ENCODE data around the gene TSPAN9. TPM values are rescaled to one million over a fixed set of nuclear protein-coding genes. Genes with fewer than 3 reads are reported as not detected.

The TSPAN9 gene
- total and polyA plus RNA-seq, 10 of the 15 experiments (the other 5 are each of a cell fraction or from before 2014, with no cell fraction given), result 0.03 to 1.0 (median 0.12) TPM; not detected in 5

- TF ChIP-seq MXI1 (IDR thresholded peaks at IDR 0.05; ENCODE audit: low read depth, low read length), result no peak
Measured at GRCh38 chr12:3217683-3218079, 140.5 kb downstream of the TSPAN9 start (continued).

DNA sequence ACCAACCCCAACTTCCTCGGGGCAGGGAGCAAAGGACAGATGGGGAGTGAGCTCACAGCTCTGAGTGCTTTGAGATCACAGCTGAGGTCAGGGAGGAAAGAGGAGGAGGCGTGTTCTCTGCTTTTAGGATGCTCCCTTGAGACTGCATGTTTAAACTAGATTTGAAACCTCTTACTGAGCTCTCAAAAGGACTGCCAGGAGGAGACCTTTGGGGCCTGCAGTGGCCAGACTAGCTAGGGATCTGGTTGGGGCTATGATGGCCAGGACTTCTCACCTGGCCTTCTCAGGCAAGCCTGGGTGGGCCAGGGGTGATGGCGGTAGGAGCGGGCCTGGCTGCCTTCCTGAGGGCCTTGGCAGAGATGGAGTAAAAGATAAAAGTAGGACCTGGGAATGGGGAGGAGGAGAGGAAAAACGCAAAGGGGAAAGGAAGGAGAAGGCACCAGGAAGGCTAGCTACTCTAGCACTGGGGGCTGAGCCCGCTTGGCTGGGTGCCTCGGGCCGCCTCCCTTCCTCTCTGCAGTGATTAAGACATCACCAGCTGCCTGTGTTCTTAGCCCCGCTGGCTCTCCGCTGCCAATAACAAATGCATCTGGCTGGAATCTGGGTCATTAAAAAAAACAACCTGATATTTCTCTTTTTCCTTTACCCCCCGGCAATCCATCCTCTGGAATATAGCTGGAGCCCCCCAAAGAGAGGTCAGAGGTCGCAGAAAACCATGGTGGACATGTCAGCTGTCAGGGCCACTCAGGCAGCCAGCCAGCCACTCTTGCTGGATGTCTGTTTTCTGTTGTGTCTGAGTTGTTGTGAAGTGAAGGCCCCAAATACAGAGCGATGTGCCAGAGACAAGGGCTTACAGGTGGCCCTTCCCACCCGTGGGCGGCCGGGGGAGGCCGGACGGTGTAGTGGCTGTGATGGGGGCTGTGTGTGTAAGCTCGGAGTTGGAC, 141.3 kb downstream of the TSPAN9 start:
- FAIRE-seq, result no peak
- H3K4me1 ChIP-seq (ENCODE audit: control insufficient read depth, insufficient read depth, low read length), result peaks cover 12% of the 10 kb centered on the region
- H3K4me3 ChIP-seq, result no peak overlapping the region
- no TSS peak for BruUV-seq (replicated peaks)
- CTCF ChIA-PET, result interaction anchor here (0.7 kb wide), 2 partner anchors 57 to 89 kb away, joined by 3 read pairs; no protein-coding TSS in a partner anchor
- DNase-seq (ENCODE audit: low read depth, low spot score), result no peak
- no peaks in the 10 kb centered on the region for H3K36me3 ChIP-seq (ENCODE audit: control insufficient read depth in 2 of 2, insufficient read depth in 2 of 2, low read length in 1 of 2)
- H3K27me3 ChIP-seq (replicated peaks in 1 of 2; ENCODE audit: control insufficient read depth in 2 of 2, insufficient read depth in 2 of 2, low read length in 1 of 2), result peaks cover 0 to 3% of the 10 kb centered on the region in 2 experiments; a peak in 2 of 4 replicates
- H3K27ac ChIP-seq (ENCODE audit: control insufficient read depth, insufficient read depth), result no peak overlapping the region
- SMC1A ChIA-PET (ENCODE audit: uncharacterized antibody, unreplicated experiment), result no interaction called here
- POLR2A ChIA-PET, result no interaction called here
- no peaks in the 10 kb centered on the region for H3K9me3 ChIP-seq (replicated peaks; ENCODE audit: control insufficient read depth, insufficient read depth, low read length)
- no peak overlapping the region for H2AFZ ChIP-seq (ENCODE audit: control insufficient read depth, low read depth, low read length)
- no peaks in the 10 kb centered on the region for H4K20me1 ChIP-seq (ENCODE audit: control insufficient read depth, insufficient read depth)
- no peaks in the 10 kb centered on the region for H3K79me2 ChIP-seq (ENCODE audit: control insufficient read depth, insufficient read depth, low read length)
- H3K9ac ChIP-seq (ENCODE audit: control insufficient read depth, insufficient read depth, low read length), result no peak overlapping the region
- 51% methylated on average over 19 of the region's 19 CpGs for WGBS (ENCODE audit: insufficient coverage, insufficient replicate concordance, low lambda C conversion rate, missing lambda C conversion rate)
- no peak for ATAC-seq
- in situ Hi-C loops (cut with MboI), result no loop called here
- TF ChIP-seq ATF7 (IDR thresholded peaks at IDR 0.05; ENCODE audit: low read depth) (no peak), ZNF384 (IDR thresholded peaks at IDR 0.05; ENCODE audit: borderline replicate concordance, low read depth, low read length) (no peak), NR2F1 (conservative IDR thresholded peaks at IDR 0.05) (no peak), ZNF24 (IDR thresholded peaks at IDR 0.05) (no peak), FOS (IDR thresholded peaks at IDR 0.05; ENCODE audit: borderline replicate concordance, extremely low read depth, insufficient read length) (no peak), CBFB (IDR thresholded peaks at IDR 0.05; ENCODE audit: low read depth) (no peak), NBN (IDR thresholded peaks at IDR 0.05) (no peak), TBL1XR1 (IDR thresholded peaks at IDR 0.05; ENCODE audit: low read depth, low read length) (no peak), JUND (IDR thresholded peaks at IDR 0.05; ENCODE audit: low read depth, low read length) (no peak), POLR2AphosphoS2 (IDR thresholded peaks at IDR 0.05; ENCODE audit: low read depth, low read length) (no peak), SREBF1 (IDR thresholded peaks at IDR 0.05; ENCODE audit: low read length) (no peak), STAT3 (IDR thresholded peaks at IDR 0.05; ENCODE audit: low read depth, low read length) (no peak), FOXK2 (IDR thresholded peaks at IDR 0.05) (no peak)
- TF ChIP-seq, protein P1, sequence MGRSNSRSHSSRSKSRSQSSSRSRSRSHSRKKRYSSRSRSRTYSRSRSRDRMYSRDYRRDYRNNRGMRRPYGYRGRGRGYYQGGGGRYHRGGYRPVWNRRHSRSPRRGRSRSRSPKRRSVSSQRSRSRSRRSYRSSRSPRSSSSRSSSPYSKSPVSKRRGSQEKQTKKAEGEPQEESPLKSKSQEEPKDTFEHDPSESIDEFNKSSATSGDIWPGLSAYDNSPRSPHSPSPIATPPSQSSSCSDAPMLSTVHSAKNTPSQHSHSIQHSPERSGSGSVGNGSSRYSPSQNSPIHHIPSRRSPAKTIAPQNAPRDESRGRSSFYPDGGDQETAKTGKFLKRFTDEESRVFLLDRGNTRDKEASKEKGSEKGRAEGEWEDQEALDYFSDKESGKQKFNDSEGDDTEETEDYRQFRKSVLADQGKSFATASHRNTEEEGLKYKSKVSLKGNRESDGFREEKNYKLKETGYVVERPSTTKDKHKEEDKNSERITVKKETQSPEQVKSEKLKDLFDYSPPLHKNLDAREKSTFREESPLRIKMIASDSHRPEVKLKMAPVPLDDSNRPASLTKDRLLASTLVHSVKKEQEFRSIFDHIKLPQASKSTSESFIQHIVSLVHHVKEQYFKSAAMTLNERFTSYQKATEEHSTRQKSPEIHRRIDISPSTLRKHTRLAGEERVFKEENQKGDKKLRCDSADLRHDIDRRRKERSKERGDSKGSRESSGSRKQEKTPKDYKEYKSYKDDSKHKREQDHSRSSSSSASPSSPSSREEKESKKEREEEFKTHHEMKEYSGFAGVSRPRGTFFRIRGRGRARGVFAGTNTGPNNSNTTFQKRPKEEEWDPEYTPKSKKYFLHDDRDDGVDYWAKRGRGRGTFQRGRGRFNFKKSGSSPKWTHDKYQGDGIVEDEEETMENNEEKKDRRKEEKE (IDR thresholded peaks at IDR 0.05), result no peak
- TF ChIP-seq, protein P2, sequence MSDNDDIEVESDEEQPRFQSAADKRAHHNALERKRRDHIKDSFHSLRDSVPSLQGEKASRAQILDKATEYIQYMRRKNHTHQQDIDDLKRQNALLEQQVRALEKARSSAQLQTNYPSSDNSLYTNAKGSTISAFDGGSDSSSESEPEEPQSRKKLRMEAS (IDR thresholded peaks at IDR 0.05; ENCODE audit: low read depth, low read length), result no peak
- TF ChIP-seq, protein P3, sequence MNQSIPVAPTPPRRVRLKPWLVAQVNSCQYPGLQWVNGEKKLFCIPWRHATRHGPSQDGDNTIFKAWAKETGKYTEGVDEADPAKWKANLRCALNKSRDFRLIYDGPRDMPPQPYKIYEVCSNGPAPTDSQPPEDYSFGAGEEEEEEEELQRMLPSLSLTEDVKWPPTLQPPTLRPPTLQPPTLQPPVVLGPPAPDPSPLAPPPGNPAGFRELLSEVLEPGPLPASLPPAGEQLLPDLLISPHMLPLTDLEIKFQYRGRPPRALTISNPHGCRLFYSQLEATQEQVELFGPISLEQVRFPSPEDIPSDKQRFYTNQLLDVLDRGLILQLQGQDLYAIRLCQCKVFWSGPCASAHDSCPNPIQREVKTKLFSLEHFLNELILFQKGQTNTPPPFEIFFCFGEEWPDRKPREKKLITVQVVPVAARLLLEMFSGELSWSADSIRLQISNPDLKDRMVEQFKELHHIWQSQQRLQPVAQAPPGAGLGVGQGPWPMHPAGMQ (IDR thresholded peaks at IDR 0.05; ENCODE audit: borderline replicate concordance), result no peak
- TF ChIP-seq, protein P4, sequence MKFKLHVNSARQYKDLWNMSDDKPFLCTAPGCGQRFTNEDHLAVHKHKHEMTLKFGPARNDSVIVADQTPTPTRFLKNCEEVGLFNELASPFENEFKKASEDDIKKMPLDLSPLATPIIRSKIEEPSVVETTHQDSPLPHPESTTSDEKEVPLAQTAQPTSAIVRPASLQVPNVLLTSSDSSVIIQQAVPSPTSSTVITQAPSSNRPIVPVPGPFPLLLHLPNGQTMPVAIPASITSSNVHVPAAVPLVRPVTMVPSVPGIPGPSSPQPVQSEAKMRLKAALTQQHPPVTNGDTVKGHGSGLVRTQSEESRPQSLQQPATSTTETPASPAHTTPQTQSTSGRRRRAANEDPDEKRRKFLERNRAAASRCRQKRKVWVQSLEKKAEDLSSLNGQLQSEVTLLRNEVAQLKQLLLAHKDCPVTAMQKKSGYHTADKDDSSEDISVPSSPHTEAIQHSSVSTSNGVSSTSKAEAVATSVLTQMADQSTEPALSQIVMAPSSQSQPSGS (IDR thresholded peaks at IDR 0.05; ENCODE audit: low read length), result no peak
- intact Hi-C loops (cut with micrococcal nuclease; ENCODE audit: unreplicated experiment), result no loop called here
- RAD21 ChIA-PET (ENCODE audit: unreplicated experiment), result no interaction called here
- H3K4me2 ChIP-seq (ENCODE audit: control insufficient read depth, insufficient read depth), result 0 out of 2 replicates have a peak overlapping the region, but pooled peaks have one; percentile 9
